GM12878 (cell line): ENCODE measurements around the gene RCBTB2. TPM values are rescaled to one million over a fixed set of nuclear protein-coding genes. Genes with fewer than 3 reads are reported as not detected.

ENCODE experiments used
- ATAC-seq: fragments of 200-7000 bp; cut with Tn5 transposase; 3 replicates; pipeline ENCODE4 v1.9.1; 2020; ENCODE audit warnings: mild to moderate bottlenecking, moderate library complexity
- BruUV-seq: library from RNA; stranded (reverse); fragments of 400-500 nt; replicated peaks from 2 replicates; lab custom pipeline; 2021; lab: Mats Ljungman, UMichigan
- CTCF ChIA-PET: fragments of 300-600 bp; sonication (Branson Sonifier 250); formaldehyde crosslinking; extraction: SDS; loops from one replicate; lab custom pipeline; 2021; ENCODE audit warnings: inconsistent platforms; lab: Yijun Ruan, JAX
- POLR2A ChIA-PET: fragments of 350-600 bp; formaldehyde crosslinking; extraction: SDS; loops from one replicate; lab custom pipeline; 2021; ENCODE audit warnings: inconsistent platforms; lab: Charles Lee
- RAD21 ChIA-PET: fragments of 300-600 bp; sonication (Branson Sonifier 250); formaldehyde crosslinking; loops from one replicate; lab custom pipeline; 2023; ENCODE audit warnings: antibody characterized with exemption; ENCODE audit not compliant: unreplicated experiment; lab: Charles Lee
- SMC1A ChIA-PET: fragments of 300-600 bp; sonication (Branson Sonifier 250); formaldehyde crosslinking; loops from one replicate; lab custom pipeline; 2023; ENCODE audit not compliant: unreplicated experiment, uncharacterized antibody; lab: Charles Lee
- DNase-seq: peaks from one replicate; pipeline ENCODE4 v3.0.0-alpha.2; 2011; ENCODE audit warnings: low read depth, low spot score
- FAIRE-seq: peaks from 3 replicates; lab custom pipeline; 2011; peaks lifted over from hg19 to GRCh38; lab: Jason Lieb, UNC
- H2AFZ ChIP-seq: 2 replicates; pipeline ENCODE4 v1.6.0; 2011; ENCODE audit warnings: low read depth, low read length, control low read depth; ENCODE audit not compliant: control insufficient read depth
- H3K27ac ChIP-seq: 2 replicates; pipeline ENCODE4 v1.5.1; 2011; ENCODE audit warnings: control low read depth; ENCODE audit not compliant: control insufficient read depth, insufficient read depth
- H3K27me3 ChIP-seq, 2 experiments: replicated peaks in 1 of 2; 2 replicates each; pipeline versions ENCODE4 v1.6.0 to v1.6.1; 2011; ENCODE audit warnings: low read length in 1 of 2; ENCODE audit not compliant: control insufficient read depth in 2 of 2, insufficient read depth in 2 of 2
- H3K36me3 ChIP-seq, 2 experiments: 2 replicates each; pipeline ENCODE4 v1.5.1; 2011; ENCODE audit warnings: low read length in 1 of 2; ENCODE audit not compliant: control insufficient read depth in 2 of 2, insufficient read depth in 2 of 2
- H3K4me1 ChIP-seq: 2 replicates; pipeline ENCODE4 v1.6.1; 2011; ENCODE audit warnings: mild to moderate bottlenecking, low read length, moderate library complexity, mixed read lengths; ENCODE audit not compliant: control insufficient read depth, insufficient read depth
- H3K4me2 ChIP-seq: 2 replicates; pipeline ENCODE4 v1.6.0; 2011; ENCODE audit warnings: control low read depth; ENCODE audit not compliant: control insufficient read depth, insufficient read depth
- H3K4me3 ChIP-seq: fragments of 200-600 bp; sonication (generic); 2 replicates; pipeline ENCODE4 v1.5.1; 2016
- H3K79me2 ChIP-seq: 2 replicates; pipeline ENCODE4 v1.6.0; 2011; ENCODE audit warnings: low read length; ENCODE audit not compliant: control insufficient read depth, insufficient read depth
- H3K9ac ChIP-seq: 2 replicates; pipeline ENCODE4 v1.8.0; 2011; ENCODE audit warnings: low read length, control low read depth, mixed read lengths; ENCODE audit not compliant: control insufficient read depth, insufficient read depth
- H3K9me3 ChIP-seq: replicated peaks from 3 replicates; pipeline ENCODE4 v1.5.1; 2011; ENCODE audit warnings: mild to moderate bottlenecking, low read length; ENCODE audit not compliant: control insufficient read depth, insufficient read depth
- H4K20me1 ChIP-seq: 2 replicates; pipeline ENCODE4 v1.6.0; 2011; ENCODE audit not compliant: control insufficient read depth, insufficient read depth
- CEBPB ChIP-seq, 2 experiments: fragments of 150-350 bp in 1 of 2; IDR thresholded peaks; 2 replicates each; pipeline ENCODE4 v1.6.1; 2012 to 2014; ENCODE audit warnings: low read depth in 2 of 2, low read length in 2 of 2, borderline replicate concordance in 1 of 2, inconsistent platforms in 1 of 2
- GATAD2B ChIP-seq: fragments of 450-650 bp; conservative IDR thresholded peaks from 2 replicates; pipeline ENCODE4 v1.6.1; 2017; ENCODE audit warnings: low read depth, mild to moderate bottlenecking, moderate library complexity
- IRF5 ChIP-seq: fragments of 450-650 bp; IDR thresholded peaks from 2 replicates; pipeline ENCODE4 v1.6.1; 2017; ENCODE audit warnings: borderline replicate concordance
- NKRF ChIP-seq: fragments of 450-650 bp; conservative IDR thresholded peaks from 2 replicates; pipeline ENCODE4 v1.6.1; 2017; ENCODE audit warnings: mild to moderate bottlenecking, moderate library complexity
- POLR2AphosphoS5 ChIP-seq: IDR thresholded peaks from 2 replicates; pipeline ENCODE4 v1.6.1; 2011; ENCODE audit warnings: mild to moderate bottlenecking, low read length, inconsistent platforms
- WGBS: methylation state at CpG from one replicate; pipeline ENCODE4 v1.1.6; 2016; ENCODE audit warnings: low lambda C conversion rate; ENCODE audit not compliant: insufficient replicate concordance, insufficient coverage; ENCODE audit errors: missing lambda C conversion rate; 5-methylcytosine and 5-hydroxymethylcytosine counted together
- in situ Hi-C: fragments of 300-500 bp; cut with MboI; formaldehyde crosslinking; loops from 9 replicates; pipeline ENCODE4 v1.14.3; 2018; ENCODE audit warnings: mixed read lengths
- intact Hi-C: fragments of 100-400 bp; cut with micrococcal nuclease; formaldehyde crosslinking; loops from one replicate; pipeline ENCODE4 v1.14.2; 2022; ENCODE audit not compliant: unreplicated experiment
- polyA plus RNA-seq, 11 experiments: library from polyadenylated mRNA; depleted of rRNA in 4 of 11; unstranded in 6 of 11; stranded (reverse) in 5 of 11; fragments of >200 nt; fragmentation: Nextera tagmentation in 4 of 11; fragmentation: Illumina TruSeq in 1 of 11; extraction: Ambion mirVana in 4 of 11; extraction: Trizol in 1 of 11; gene quantifications; 1 replicate in 1 of 11; 2 replicates in 10 of 11; pipeline versions ENCODE4 v1.2.1 to v1.2.3, GENCODE V29; 2011 to 2016; ENCODE audit warnings: inconsistent platforms in 2 of 11, missing spikeins in 2 of 11, low read depth in 1 of 11
- total RNA-seq, 4 experiments: library from RNA; depleted of rRNA in 3 of 4; stranded (reverse); fragments of >200 nt in 3 of 4; fragmentation: Illumina TruSeq in 1 of 4; extraction: Trizol in 1 of 4; gene quantifications; 2 replicates each; pipeline versions ENCODE4 v1.2.1 to v1.2.3, GENCODE V29; 2013 to 2021

The RCBTB2 gene
- total and polyA plus RNA-seq, 10 of the 15 experiments (the other 5 are each of a cell fraction or from before 2014, with no cell fraction given): 5.0 to 16.0 (median 8.5) TPM

GRCh38 chr13:48518083-48518482 is 14.8 kb downstream of the RCBTB2 start:
- 100% methylated on average over 1 of the region's 1 CpG for WGBS
- Histone ChIP-seq H3K79me2 (no peaks in the 10 kb centered on the region), H2AFZ (no peak overlapping the region), H3K27ac (no peak overlapping the region), H3K4me1 (no peaks in the 10 kb centered on the region), H3K36me3 (peaks cover 2% of the 10 kb centered on the region in 2 experiments; a peak in 2 of 4 replicates), H3K9ac (no peak overlapping the region), H3K4me2 (no peak overlapping the region), H3K4me3 (no peak overlapping the region), H3K9me3 (no peaks in the 10 kb centered on the region), H4K20me1 (no peaks in the 10 kb centered on the region), H3K27me3 (no peaks in the 10 kb centered on the region)
- FAIRE-seq (no peak), ATAC-seq (no peak), DNase-seq (no peak)
- POLR2A ChIA-PET: no interaction called here
- intact Hi-C loops: no loop called here
- in situ Hi-C loops: no loop called here
- SMC1A ChIA-PET: interaction anchor here (0.9 to 2.1 kb wide), 3 partner anchors 11 to 61 kb away, joined by 3 to 9 read pairs (median 3); no protein-coding TSS in a partner anchor
- RAD21 ChIA-PET: interaction anchor here (1.0 kb wide), 1 partner anchor 14 kb away, joined by 3 read pairs; the partner anchor contains the start of gene RCBTB2
- CTCF ChIA-PET: no interaction called here
- no TSS peak for BruUV-seq
- TF ChIP-seq IRF5 (no peak), POLR2AphosphoS5 (no peak), CEBPB (IDR thresholded peaks at IDR 0.05; ENCODE audit: borderline replicate concordance in 1 of 2, low read depth in 2 of 2, low read length in 2 of 2) (no peak), GATAD2B (no peak), NKRF (no peak)
- TF ChIP-seq, all 136 proteins: peak for 0
